Panc1 (cell line): ENCODE data around the gene KIF17. TPM values are rescaled to one million over a fixed set of nuclear protein-coding genes. Genes with fewer than 3 reads are reported as not detected.

ENCODE experiments used
- ATAC-seq: fragments of 200-7000 bp; cut with Tn5 transposase; 2 replicates; pipeline ENCODE4 v1.9.1; 2020; ENCODE audit warnings: mild to moderate bottlenecking, moderate library complexity
- BruUV-seq: library from RNA; stranded (reverse); fragments of 400-500 nt; replicated peaks from 2 replicates; lab custom pipeline; 2021; lab: Mats Ljungman, UMichigan
- CTCF ChIA-PET: fragments of 300-600 bp; sonication (Branson Sonifier 250); formaldehyde crosslinking; loops from one replicate; lab custom pipeline; 2022; ENCODE audit warnings: antibody characterized with exemption; lab: Charles Lee
- POLR2A ChIA-PET: fragments of 300-600 bp; sonication (Branson Sonifier 250); formaldehyde crosslinking; loops from one replicate; lab custom pipeline; 2022; ENCODE audit warnings: antibody characterized with exemption; lab: Charles Lee
- DNase-seq: peaks from one replicate; pipeline ENCODE4 v3.0.0-alpha.2; 2010; ENCODE audit warnings: low read depth, low spot score
- H3K27ac ChIP-seq: 2 replicates; pipeline ENCODE4 v1.5.1; 2011; ENCODE audit warnings: mild to moderate bottlenecking, low read length, inconsistent platforms
- H3K27me3 ChIP-seq: fragments of 200-500 bp; sonication (Bioruptor generic); 2 replicates; pipeline ENCODE4 v1.6.0; 2014; ENCODE audit warnings: low read length, inconsistent platforms; ENCODE audit not compliant: control insufficient read depth, insufficient read depth
- H3K36me3 ChIP-seq: fragments of 200-500 bp; sonication (Bioruptor generic); 2 replicates; pipeline ENCODE4 v1.5.1; 2014; ENCODE audit warnings: inconsistent platforms, mild to moderate bottlenecking, low read length, moderate library complexity; ENCODE audit not compliant: control insufficient read depth, insufficient read depth
- H3K4me1 ChIP-seq: 2 replicates; pipeline ENCODE4 v1.5.1; 2011; ENCODE audit warnings: inconsistent platforms, mild to moderate bottlenecking, low read length, moderate library complexity; ENCODE audit not compliant: control insufficient read depth, insufficient read depth
- H3K4me3 ChIP-seq, 2 experiments: 2 replicates each; pipeline ENCODE4 v1.5.1; 2011 to 2012; ENCODE audit warnings: low read depth in 2 of 2, low read length in 2 of 2, mild to moderate bottlenecking in 2 of 2, inconsistent platforms in 1 of 2, moderate library complexity in 1 of 2
- H3K9me3 ChIP-seq: fragments of 200-500 bp; sonication (Bioruptor generic); 2 replicates; pipeline ENCODE4 v1.5.1; 2014; ENCODE audit warnings: low read depth, mild to moderate bottlenecking, inconsistent platforms, low read length, moderate library complexity; ENCODE audit not compliant: control insufficient read depth, insufficient read depth
- CTCF ChIP-seq: fragments of 450-650 bp; IDR thresholded peaks from 2 replicates; pipeline ENCODE4 v1.5.1; 2017; ENCODE audit warnings: mild to moderate bottlenecking
- POLR2AphosphoS5 ChIP-seq: IDR thresholded peaks from 2 replicates; pipeline ENCODE4 v1.6.1; 2012; ENCODE audit warnings: mild to moderate bottlenecking, low read depth, low read length, moderate library complexity
- SIN3A ChIP-seq: IDR thresholded peaks from 2 replicates; pipeline ENCODE4 v1.6.1; 2012; ENCODE audit warnings: low read depth, mild to moderate bottlenecking, low read length, moderate library complexity, borderline replicate concordance; ENCODE audit not compliant: insufficient read depth
- TCF7L2 ChIP-seq: IDR thresholded peaks from 2 replicates; pipeline ENCODE4 v1.6.1; 2011; ENCODE audit warnings: mild to moderate bottlenecking, low read depth, low read length, inconsistent platforms
- in situ Hi-C: cut with HindIII; loops from 2 replicates; pipeline ENCODE4 v1.10.0; 2016; ENCODE audit warnings: low sequenced_read_pairs, low pct_unique_long_range_greater_than_20kb
- intact Hi-C: fragments of 100-400 bp; cut with micrococcal nuclease; formaldehyde crosslinking; loops from one replicate; pipeline ENCODE4 v1.10.0; 2022; ENCODE audit not compliant: unreplicated experiment
- total RNA-seq: library from RNA; stranded (reverse); gene quantifications from one replicate; pipeline ENCODE4 v1.2.1, GENCODE V29; 2021; ENCODE audit not compliant: unreplicated experiment
- TF ChIP-seq, protein P1 (sequence below), 2 experiments: IDR thresholded peaks; 2 replicates each; pipeline ENCODE4 v1.6.1; 2011 to 2012; ENCODE audit warnings: low read depth in 2 of 2, control low read depth in 1 of 2, low read length in 1 of 2, mild to moderate bottlenecking in 1 of 2, moderate library complexity in 1 of 2; ENCODE audit not compliant: insufficient read depth in 1 of 2

KIF17 gene
- total RNA-seq, 1 experiment from 2014 or later, result 3.9 TPM

- no TSS peak for BruUV-seq
- H3K4me1 ChIP-seq, result peaks cover 5% of the 10 kb centered on the region
- H3K27ac ChIP-seq, result no peak overlapping the region
- no peaks in the 10 kb centered on the region for H3K27me3 ChIP-seq
- H3K9me3 ChIP-seq, result no peaks in the 10 kb centered on the region
- in situ Hi-C loops, result no loop called here
- DNase-seq, result no peak
- ChIA-PET POLR2A (no interaction called here), CTCF (interaction anchor here (0.8 kb wide), 1 partner anchor 16 kb away, joined by 7 read pairs; no protein-coding TSS in a partner anchor)
- ATAC-seq, result no peak
- H3K36me3 ChIP-seq, result no peaks in the 10 kb centered on the region
- H3K4me3 ChIP-seq, result no peak overlapping the region
- no peak for TF ChIP-seq POLR2AphosphoS5
- TF ChIP-seq, protein P1, sequence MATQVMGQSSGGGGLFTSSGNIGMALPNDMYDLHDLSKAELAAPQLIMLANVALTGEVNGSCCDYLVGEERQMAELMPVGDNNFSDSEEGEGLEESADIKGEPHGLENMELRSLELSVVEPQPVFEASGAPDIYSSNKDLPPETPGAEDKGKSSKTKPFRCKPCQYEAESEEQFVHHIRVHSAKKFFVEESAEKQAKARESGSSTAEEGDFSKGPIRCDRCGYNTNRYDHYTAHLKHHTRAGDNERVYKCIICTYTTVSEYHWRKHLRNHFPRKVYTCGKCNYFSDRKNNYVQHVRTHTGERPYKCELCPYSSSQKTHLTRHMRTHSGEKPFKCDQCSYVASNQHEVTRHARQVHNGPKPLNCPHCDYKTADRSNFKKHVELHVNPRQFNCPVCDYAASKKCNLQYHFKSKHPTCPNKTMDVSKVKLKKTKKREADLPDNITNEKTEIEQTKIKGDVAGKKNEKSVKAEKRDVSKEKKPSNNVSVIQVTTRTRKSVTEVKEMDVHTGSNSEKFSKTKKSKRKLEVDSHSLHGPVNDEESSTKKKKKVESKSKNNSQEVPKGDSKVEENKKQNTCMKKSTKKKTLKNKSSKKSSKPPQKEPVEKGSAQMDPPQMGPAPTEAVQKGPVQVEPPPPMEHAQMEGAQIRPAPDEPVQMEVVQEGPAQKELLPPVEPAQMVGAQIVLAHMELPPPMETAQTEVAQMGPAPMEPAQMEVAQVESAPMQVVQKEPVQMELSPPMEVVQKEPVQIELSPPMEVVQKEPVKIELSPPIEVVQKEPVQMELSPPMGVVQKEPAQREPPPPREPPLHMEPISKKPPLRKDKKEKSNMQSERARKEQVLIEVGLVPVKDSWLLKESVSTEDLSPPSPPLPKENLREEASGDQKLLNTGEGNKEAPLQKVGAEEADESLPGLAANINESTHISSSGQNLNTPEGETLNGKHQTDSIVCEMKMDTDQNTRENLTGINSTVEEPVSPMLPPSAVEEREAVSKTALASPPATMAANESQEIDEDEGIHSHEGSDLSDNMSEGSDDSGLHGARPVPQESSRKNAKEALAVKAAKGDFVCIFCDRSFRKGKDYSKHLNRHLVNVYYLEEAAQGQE (IDR thresholded peaks at IDR 0.05; ENCODE audit: insufficient read depth in 1 of 2, low read depth in 2 of 2, low read length in 1 of 2), result no peak
- TF ChIP-seq CTCF, result no peak
- no peak for TF ChIP-seq SIN3A
- no peak for TF ChIP-seq TCF7L2
- intact Hi-C loops, result loop anchor here (5.0 kb wide), 1 partner anchor 498 kb away; no protein-coding TSS in a partner anchor
Measured at GRCh38 chr1:20699558-20699957, 18.2 kb downstream of the KIF17 start.

DNA sequence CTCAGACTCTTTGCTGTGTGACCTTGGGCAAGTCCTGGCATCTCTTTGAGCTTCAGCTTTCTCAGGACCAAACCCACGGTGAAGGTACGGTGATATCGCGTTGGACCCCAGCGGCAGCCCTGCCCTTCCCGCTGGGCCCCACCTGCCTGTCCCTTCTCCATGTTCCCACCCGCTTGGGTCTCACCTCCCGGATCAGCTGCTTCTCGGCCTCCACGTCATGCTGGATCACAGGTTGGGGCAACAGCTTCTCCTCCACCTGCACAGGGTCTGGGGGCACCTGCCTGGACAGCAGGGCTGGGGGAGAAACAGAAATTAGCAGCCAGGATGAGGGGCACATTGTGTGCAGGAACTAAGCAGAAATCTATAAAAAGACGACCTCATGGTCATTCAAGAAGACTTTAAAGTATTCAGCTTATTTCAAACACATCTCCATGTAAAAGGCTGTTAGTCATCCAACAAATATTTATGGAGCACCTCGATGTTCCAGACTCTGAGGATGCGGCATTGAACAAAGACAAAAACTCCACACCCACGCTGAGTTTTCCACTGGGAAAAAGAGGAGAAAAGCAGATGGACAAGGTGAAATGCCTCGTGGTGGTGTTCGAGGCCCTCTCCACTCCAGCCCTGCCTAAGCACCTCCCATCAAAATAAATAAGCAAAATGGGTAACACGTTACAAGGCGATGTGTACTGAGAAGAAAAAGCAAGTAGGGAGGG is 19.5 kb downstream of the KIF17 start:
- Histone ChIP-seq H3K36me3 (no peaks in the 10 kb centered on the region), H3K27me3 (no peaks in the 10 kb centered on the region), H3K4me3 (no peak overlapping the region), H3K27ac (0 out of 2 replicates have a peak overlapping the region, but pooled peaks have one; percentile 0), H3K4me1 (peaks cover 5% of the 10 kb centered on the region), H3K9me3 (no peaks in the 10 kb centered on the region)
- in situ Hi-C loops, result no loop called here
- ChIA-PET POLR2A (no interaction called here), CTCF (interaction anchor here (0.6 kb wide), 1 partner anchor 36 kb away, joined by 4 read pairs; no protein-coding TSS in a partner anchor)
- TF ChIP-seq POLR2AphosphoS5, result no peak
- 0 out of 2 replicates have a peak, but pooled peaks have one; percentile 35 for TF ChIP-seq TCF7L2
- intact Hi-C loops, result loop anchor here (5.0 kb wide), 1 partner anchor 499 kb away; no protein-coding TSS in a partner anchor
- ATAC-seq, result no peak
- BruUV-seq, result no TSS peak
- no peak for DNase-seq

- Histone ChIP-seq H3K4me3 (no peak overlapping the region), H3K9me3 (no peaks in the 10 kb centered on the region), H3K4me1 (peaks cover 5% of the 10 kb centered on the region), H3K27ac (0 out of 2 replicates have a peak overlapping the region, but pooled peaks have one; percentile 18), H3K27me3 (no peaks in the 10 kb centered on the region), H3K36me3 (no peaks in the 10 kb centered on the region)
- ChIA-PET POLR2A (no interaction called here), CTCF (interaction anchor here (1.3 kb wide), 2 partner anchors 30 to 36 kb away, joined by 3 to 8 read pairs; no protein-coding TSS in a partner anchor)
- no TSS peak for BruUV-seq
- ATAC-seq (no peak), DNase-seq (no peak)
- intact Hi-C loops, result loop anchor here (5.0 kb wide), 1 partner anchor 500 kb away; no protein-coding TSS in a partner anchor
- no peak for TF ChIP-seq SIN3A
- no peak for TF ChIP-seq POLR2AphosphoS5
- no peak for TF ChIP-seq TCF7L2
- no peak for TF ChIP-seq CTCF
- TF ChIP-seq, protein P1 (IDR thresholded peaks at IDR 0.05; ENCODE audit: insufficient read depth in 1 of 2, low read depth in 2 of 2, low read length in 1 of 2), result no peak
- in situ Hi-C loops, result no loop called here
Measured at GRCh38 chr1:20697563-20697962, 20.2 kb downstream of the KIF17 start.
